Measurements from ENCODE around the gene SLC25A52. TPM values are rescaled to one million over a fixed set of nuclear protein-coding genes. Genes with fewer than 3 reads are reported as not detected.

Gene SLC25A52
- total and polyA plus RNA-seq, 12 donors: 0.21 TPM; not detected in 10

DNA sequence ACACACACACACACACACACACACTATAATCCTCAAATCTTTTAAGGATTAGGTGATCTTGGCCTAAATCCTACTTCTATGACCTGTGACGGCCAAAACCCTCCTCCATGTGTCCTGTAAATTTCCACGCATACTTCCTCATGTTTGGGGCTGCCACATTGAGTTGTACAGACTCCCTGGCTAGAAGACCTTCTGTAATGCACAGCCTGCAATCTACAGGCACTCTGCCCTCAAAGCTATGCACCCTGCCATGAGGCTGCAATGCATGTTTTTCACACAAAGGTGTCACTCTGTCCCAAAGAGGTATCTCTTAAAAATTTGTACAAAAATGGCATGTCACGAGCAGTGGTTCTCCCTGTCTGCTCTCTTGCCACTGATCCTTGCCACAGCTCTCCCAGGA, 49.9 kb downstream of the SLC25A52 start:
- WGBS, 2 donors: 69 to 73% methylated on average over 3 of the region's 3 CpGs
- H3K27me3 ChIP-seq: no peaks in the 10 kb centered on the region
- H3K36me3 ChIP-seq: no peaks in the 10 kb centered on the region
- intact Hi-C loops (cut with DNase I): no loop called here
- no peak for ATAC-seq
- H3K9me3 ChIP-seq: no peaks in the 10 kb centered on the region
- DNase-seq: no peak
- no peaks in the 10 kb centered on the region for H3K4me1 ChIP-seq
- no peak overlapping the region for H3K27ac ChIP-seq
- no peak overlapping the region for H3K4me3 ChIP-seq
- TF ChIP-seq CTCF (IDR thresholded peaks at IDR 0.05): no peak

Other genes with a start within 250 kb of the SLC25A52 start
- gene TTR, start 169.0 kb downstream of the SLC25A52 start, total RNA-seq: 1 to 10 TPM in 1 of 10 donors, not detected in 9; 1.6 TPM
- gene TTR, start 169.0 kb downstream of the SLC25A52 start, polyA plus RNA-seq: under 1 TPM in 1 of 2 donors, not detected in 1; 0.46 TPM
- gene B4GALT6, start 76.3 kb downstream of the SLC25A52 start, total RNA-seq: 10 to 100 TPM in 4 of 10 donors, 1 to 10 TPM in 6; 4.8 to 19.6 (median 9.5) TPM
- gene B4GALT6, start 76.3 kb downstream of the SLC25A52 start, polyA plus RNA-seq: 1 to 10 TPM in 1 of 2 donors, under 1 TPM in 1; 0.61 to 2.4 TPM
- 10 to 100 TPM; 26.3 to 39.1 (median 32.1) TPM for gene TRAPPC8, start 182.2 kb upstream of the SLC25A52 start, total RNA-seq
- gene TRAPPC8, start 182.2 kb upstream of the SLC25A52 start, polyA plus RNA-seq: 10 to 100 TPM; 13.6 to 14.6 TPM

Data from heart right ventricle (tissue), 16 donors.